ENCODE data around the gene PSMD5. TPM values are rescaled to one million over a fixed set of nuclear protein-coding genes. Genes with fewer than 3 reads are reported as not detected.

The PSMD5 gene
- total and polyA plus RNA-seq, 2 donors (not counting 1 experiment from before 2014, with no cell fraction given): 33.9 to 48.3 TPM

GRCh38 chr9:120869360-120869687 lies 26.6 kb upstream of the PSMD5 start:
- Histone ChIP-seq H3K79me2 (ENCODE audit: control insufficient read depth, insufficient read depth, low read length) (no peaks in the 10 kb centered on the region), H3K4me1 (ENCODE audit: control insufficient read depth, extremely low read depth, insufficient read depth, low read length) (peaks cover 10% of the 10 kb centered on the region), H3K4me3 (replicated peaks in 1 of 4; ENCODE audit: control extremely low read depth in 1 of 4, insufficient read depth in 1 of 4, low read depth in 3 of 4, low read length in 4 of 4) (peak overlapping the region in 3 of 4 experiments; percentile 24 to 60 (median 41)), H3K27ac (ENCODE audit: insufficient read depth, low read length) (peak overlapping the region; percentile 40), H4K20me1 (ENCODE audit: control insufficient read depth, extremely low read depth, insufficient read depth, low read length) (no peaks in the 10 kb centered on the region), H3K4me2 (ENCODE audit: extremely low read depth, insufficient read depth, low read length) (peak overlapping the region; percentile 40), H3K9me3 (ENCODE audit: control insufficient read depth, insufficient read depth, low read depth, low read length) (no peaks in the 10 kb centered on the region), H2AFZ (ENCODE audit: low read length) (no peak overlapping the region), H3K36me3 (ENCODE audit: control insufficient read depth, insufficient read depth, low read length) (peaks cover 19% of the 10 kb centered on the region), H3K27me3 (ENCODE audit: control insufficient read depth, insufficient read depth, low read length) (no peaks in the 10 kb centered on the region), H3K9ac (ENCODE audit: insufficient read depth, low read length) (no peak overlapping the region)
- DNase-seq (ENCODE audit: low read depth in 2 of 2): no peak
- TF ChIP-seq, protein P1, sequence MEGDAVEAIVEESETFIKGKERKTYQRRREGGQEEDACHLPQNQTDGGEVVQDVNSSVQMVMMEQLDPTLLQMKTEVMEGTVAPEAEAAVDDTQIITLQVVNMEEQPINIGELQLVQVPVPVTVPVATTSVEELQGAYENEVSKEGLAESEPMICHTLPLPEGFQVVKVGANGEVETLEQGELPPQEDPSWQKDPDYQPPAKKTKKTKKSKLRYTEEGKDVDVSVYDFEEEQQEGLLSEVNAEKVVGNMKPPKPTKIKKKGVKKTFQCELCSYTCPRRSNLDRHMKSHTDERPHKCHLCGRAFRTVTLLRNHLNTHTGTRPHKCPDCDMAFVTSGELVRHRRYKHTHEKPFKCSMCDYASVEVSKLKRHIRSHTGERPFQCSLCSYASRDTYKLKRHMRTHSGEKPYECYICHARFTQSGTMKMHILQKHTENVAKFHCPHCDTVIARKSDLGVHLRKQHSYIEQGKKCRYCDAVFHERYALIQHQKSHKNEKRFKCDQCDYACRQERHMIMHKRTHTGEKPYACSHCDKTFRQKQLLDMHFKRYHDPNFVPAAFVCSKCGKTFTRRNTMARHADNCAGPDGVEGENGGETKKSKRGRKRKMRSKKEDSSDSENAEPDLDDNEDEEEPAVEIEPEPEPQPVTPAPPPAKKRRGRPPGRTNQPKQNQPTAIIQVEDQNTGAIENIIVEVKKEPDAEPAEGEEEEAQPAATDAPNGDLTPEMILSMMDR (conservative IDR thresholded peaks at IDR 0.05 in 1 of 2, IDR thresholded peaks at IDR 0.05 in 1 of 2; ENCODE audit: low read depth in 1 of 2, low read length in 2 of 2): no peak
- TF ChIP-seq EZH2 (IDR thresholded peaks at IDR 0.05; ENCODE audit: low read length, missing control alignments): no peak

DNA sequence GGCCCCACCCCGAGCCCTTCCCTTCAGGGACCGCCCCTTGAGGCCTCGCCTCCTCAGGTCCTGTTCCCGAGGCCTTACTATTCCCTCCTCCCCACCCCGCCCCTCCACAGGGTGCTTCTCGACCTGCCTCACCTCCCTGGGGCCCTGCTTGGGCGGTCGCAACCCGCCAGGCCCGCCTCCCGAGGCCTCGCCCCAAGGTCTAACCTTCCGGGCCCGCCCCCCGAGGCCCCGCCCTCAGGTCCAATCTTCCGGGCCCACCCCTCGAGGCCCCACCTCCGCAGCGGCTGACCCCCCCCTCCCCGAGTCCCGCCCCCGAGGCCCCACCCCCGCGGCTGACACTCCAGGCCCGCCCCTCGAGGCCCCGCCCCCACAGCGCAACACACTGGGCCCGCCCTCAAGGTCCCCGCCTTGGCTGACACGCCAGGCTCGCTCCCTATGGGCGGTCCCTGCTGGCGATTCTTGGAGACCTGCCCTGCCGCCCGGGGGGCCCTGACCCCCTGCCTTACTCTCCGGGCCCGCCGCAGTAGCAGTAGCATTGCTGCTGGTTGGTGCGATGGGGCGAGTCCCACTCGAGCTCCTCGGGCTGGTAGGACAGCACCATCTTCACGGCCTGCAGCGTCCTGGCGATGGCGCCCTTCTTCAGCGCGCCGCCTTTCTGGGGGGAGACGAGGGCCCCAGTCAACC lies 26.1 kb upstream of the PSMD5 start:
- H3K79me2 ChIP-seq (ENCODE audit: control insufficient read depth, insufficient read depth, low read length): no peaks in the 10 kb centered on the region
- H4K20me1 ChIP-seq (ENCODE audit: control insufficient read depth, extremely low read depth, insufficient read depth, low read length): no peaks in the 10 kb centered on the region
- H3K36me3 ChIP-seq (ENCODE audit: control insufficient read depth, insufficient read depth, low read length): peaks cover 16% of the 10 kb centered on the region
- peak overlapping the region; percentile 85 for H3K4me2 ChIP-seq (ENCODE audit: extremely low read depth, insufficient read depth, low read length)
- DNase-seq (ENCODE audit: low read depth in 2 of 2): peak; percentile 93
- TF ChIP-seq, protein P1 (conservative IDR thresholded peaks at IDR 0.05 in 1 of 2, IDR thresholded peaks at IDR 0.05 in 1 of 2; ENCODE audit: low read depth in 1 of 2, low read length in 2 of 2): peak; percentile 44 to 47
- no peak for TF ChIP-seq EZH2 (IDR thresholded peaks at IDR 0.05; ENCODE audit: low read length, missing control alignments)
- peak overlapping the region; percentile 76 for H3K27ac ChIP-seq (ENCODE audit: insufficient read depth, low read length)
- peak overlapping the region; percentile 41 to 60 (median 46) for H3K4me3 ChIP-seq (replicated peaks in 1 of 4; ENCODE audit: control extremely low read depth in 1 of 4, insufficient read depth in 1 of 4, low read depth in 3 of 4, low read length in 4 of 4)
- peak overlapping the region; percentile 62 for H3K9ac ChIP-seq (ENCODE audit: insufficient read depth, low read length)
- no peaks in the 10 kb centered on the region for H3K9me3 ChIP-seq (ENCODE audit: control insufficient read depth, insufficient read depth, low read depth, low read length)
- H2AFZ ChIP-seq (ENCODE audit: low read length): peak overlapping the region; percentile 86
- no peaks in the 10 kb centered on the region for H3K27me3 ChIP-seq (ENCODE audit: control insufficient read depth, insufficient read depth, low read length)
- H3K4me1 ChIP-seq (ENCODE audit: control insufficient read depth, extremely low read depth, insufficient read depth, low read length): peaks cover 10% of the 10 kb centered on the region

DNA sequence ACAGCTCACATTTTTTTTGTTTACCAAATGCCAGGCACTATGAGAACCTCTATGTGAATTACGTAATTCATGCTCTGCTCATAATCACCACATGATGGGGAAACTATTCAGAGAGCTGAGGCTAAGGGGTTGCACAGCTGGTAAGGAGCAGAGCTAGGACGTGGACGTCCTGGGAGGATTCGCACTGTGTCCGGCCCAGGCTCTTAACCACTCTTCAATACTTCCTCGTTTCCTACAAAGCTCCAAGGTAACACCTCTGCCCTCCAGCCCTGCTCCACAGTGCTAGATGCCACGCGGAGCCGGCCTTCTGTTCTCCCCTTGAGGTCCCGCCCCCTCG lies 25.6 kb upstream of the PSMD5 start:
- peak in 1 of 2 donors; percentile 82 for DNase-seq (ENCODE audit: low read depth in 2 of 2)
- Histone ChIP-seq H3K27ac (ENCODE audit: insufficient read depth, low read length) (peak overlapping the region; percentile 76), H3K4me2 (ENCODE audit: extremely low read depth, insufficient read depth, low read length) (peak overlapping the region; percentile 85), H4K20me1 (ENCODE audit: control insufficient read depth, extremely low read depth, insufficient read depth, low read length) (no peaks in the 10 kb centered on the region), H3K9ac (ENCODE audit: insufficient read depth, low read length) (peak overlapping the region; percentile 62), H3K27me3 (ENCODE audit: control insufficient read depth, insufficient read depth, low read length) (no peaks in the 10 kb centered on the region), H3K4me3 (replicated peaks in 1 of 4; ENCODE audit: control extremely low read depth in 1 of 4, insufficient read depth in 1 of 4, low read depth in 3 of 4, low read length in 4 of 4) (peak overlapping the region; percentile 32 to 56 (median 37)), H2AFZ (ENCODE audit: low read length) (peak overlapping the region; percentile 77), H3K79me2 (ENCODE audit: control insufficient read depth, insufficient read depth, low read length) (no peaks in the 10 kb centered on the region), H3K9me3 (ENCODE audit: control insufficient read depth, insufficient read depth, low read depth, low read length) (no peaks in the 10 kb centered on the region), H3K36me3 (ENCODE audit: control insufficient read depth, insufficient read depth, low read length) (peaks cover 16% of the 10 kb centered on the region), H3K4me1 (ENCODE audit: control insufficient read depth, extremely low read depth, insufficient read depth, low read length) (peaks cover 10% of the 10 kb centered on the region)
- TF ChIP-seq EZH2 (IDR thresholded peaks at IDR 0.05; ENCODE audit: low read length, missing control alignments): no peak
- TF ChIP-seq, protein P1 (conservative IDR thresholded peaks at IDR 0.05 in 1 of 2, IDR thresholded peaks at IDR 0.05 in 1 of 2; ENCODE audit: low read depth in 1 of 2, low read length in 2 of 2): no peak

Data from fibroblast of lung (primary cell).